ENCODE results near the gene VDAC1.

- no peak for TF ChIP-seq CTCF (IDR thresholded peaks at IDR 0.05)
- no peak for TF ChIP-seq EZH2 (IDR thresholded peaks at IDR 0.05; ENCODE audit: borderline replicate concordance, insufficient read depth, low read depth, low read length, poor library complexity, severe bottlenecking)
These were observed 764 bp upstream of the VDAC1 start for GRCh38 chr5:134005417-134006061.
